Measurements from ENCODE around the gene ZNF846. TPM values are rescaled to one million over a fixed set of nuclear protein-coding genes. Genes with fewer than 3 reads are reported as not detected.

Gene ZNF846
- total RNA-seq, 1 donor, result 8.9 TPM

Other genes starting within 250 kb of the ZNF846 start
- gene ZNF426, start 230.1 kb downstream of the ZNF846 start, total RNA-seq, result 15.3 TPM
- gene ZNF121, start 184.2 kb downstream of the ZNF846 start, total RNA-seq, result 22.6 TPM
- 36.1 TPM for gene ZNF561, start 147.5 kb downstream of the ZNF846 start, total RNA-seq
- gene ZNF562, start 93.6 kb downstream of the ZNF846 start, total RNA-seq, result 18.9 TPM
- gene FBXL12, start 50.3 kb upstream of the ZNF846 start, total RNA-seq, result 31.8 TPM
- 97.8 TPM for gene UBL5, start 59.2 kb upstream of the ZNF846 start, total RNA-seq
- 62.7 TPM for gene PIN1, start 66.6 kb upstream of the ZNF846 start, total RNA-seq
- gene OLFM2, start 167.8 kb upstream of the ZNF846 start, total RNA-seq, result under 0.01 TPM
- gene COL5A3, start 241.8 kb upstream of the ZNF846 start, total RNA-seq, result under 0.01 TPM
- not detected for gene RDH8, start 244.7 kb upstream of the ZNF846 start, total RNA-seq

Data from hematopoietic multipotent progenitor cell (in vitro differentiated cells).